OCI-LY1 (cell line): ENCODE data around the gene DHX58.
"Not testable (repeated sequence)": the region's sequence is repeated elsewhere in the genome, so short reads cannot be mapped to it uniquely, and the experiment has no call there.

Experiments used
- H2AFZ ChIP-seq: fragments of 200-600 bp; sonication (generic), shearing (Covaris generic); 2 replicates; pipeline ENCODE4 v1.6.0; 2014; ENCODE audit warnings: antibody characterized with exemption, mild to moderate bottlenecking, low read length
- H3F3A ChIP-seq: fragments of 200-600 bp; sonication (generic), shearing (Covaris generic); 2 replicates; pipeline ENCODE4 v1.6.0; 2014; ENCODE audit warnings: mild to moderate bottlenecking, antibody characterized with exemption, low read length, moderate library complexity; ENCODE audit not compliant: insufficient read depth
- H3K27ac ChIP-seq: fragments of 200-600 bp; sonication (generic); 2 replicates; pipeline ENCODE4 v1.5.1; 2014; ENCODE audit warnings: low read length, mixed run types, mild to moderate bottlenecking, low read depth; ENCODE audit not compliant: poor library complexity, severe bottlenecking
- H3K27me3 ChIP-seq: fragments of 200-600 bp; sonication (generic); 2 replicates; pipeline ENCODE4 v1.6.0; 2014; ENCODE audit warnings: antibody characterized with exemption, mild to moderate bottlenecking, low read length, moderate library complexity; ENCODE audit not compliant: insufficient read depth
- H3K36me3 ChIP-seq: fragments of 200-600 bp; sonication (generic); 2 replicates; pipeline ENCODE4 v1.6.1; 2014; ENCODE audit warnings: mild to moderate bottlenecking, antibody characterized with exemption, low read length, moderate library complexity, mixed read lengths; ENCODE audit not compliant: insufficient read depth
- H3K4me1 ChIP-seq: fragments of 200-600 bp; sonication (generic); 2 replicates; pipeline ENCODE4 v1.5.1; 2014; ENCODE audit warnings: mild to moderate bottlenecking, low read length, moderate library complexity; ENCODE audit not compliant: insufficient read depth, severe bottlenecking
- H3K4me2 ChIP-seq: fragments of 200-600 bp; sonication (generic), shearing (Covaris generic); 2 replicates; pipeline ENCODE4 v1.6.1; 2014; ENCODE audit warnings: low read length
- H3K4me3 ChIP-seq: fragments of 200-600 bp; sonication (generic); 2 replicates; pipeline ENCODE4 v1.5.1; 2014; ENCODE audit warnings: low read length, low read depth, mild to moderate bottlenecking, mixed read lengths; ENCODE audit not compliant: poor library complexity, severe bottlenecking
- H3K79me2 ChIP-seq: fragments of 200-600 bp; shearing (Covaris generic); 2 replicates; pipeline ENCODE4 v1.6.1; 2016; ENCODE audit warnings: mixed run types, low read length, mixed read lengths; ENCODE audit not compliant: insufficient read depth
- H3K9ac ChIP-seq: fragments of 200-600 bp; sonication (generic), shearing (Covaris generic); 2 replicates; pipeline ENCODE4 v1.6.1; 2014; ENCODE audit warnings: mild to moderate bottlenecking, low read length, mixed read lengths
- H3K9me2 ChIP-seq: fragments of 200-600 bp; sonication (generic), shearing (Covaris generic); 2 replicates; pipeline ENCODE4 v1.6.1; 2014; ENCODE audit warnings: low read depth, mild to moderate bottlenecking, low read length, mixed read lengths
- H3K9me3 ChIP-seq: fragments of 200-600 bp; shearing (Covaris generic); 2 replicates; pipeline ENCODE4 v1.6.1; 2014; ENCODE audit warnings: low read length, mixed read lengths
- H4K20me1 ChIP-seq: fragments of 200-600 bp; sonication (generic), shearing (Covaris generic); 2 replicates; pipeline ENCODE4 v1.6.0; 2016; ENCODE audit warnings: mild to moderate bottlenecking, low read length; ENCODE audit not compliant: insufficient read depth
- EZH2 ChIP-seq: fragments of 200-600 bp; sonication (generic), shearing (Covaris generic); IDR thresholded peaks from 2 replicates; pipeline ENCODE4 v1.8.0; 2017; ENCODE audit warnings: borderline replicate concordance, mixed run types, mild to moderate bottlenecking, antibody characterized with exemption, low read length, moderate library complexity, mixed read lengths
- TF ChIP-seq, protein P1 (sequence below): fragments of 200-600 bp; sonication (generic), shearing (Covaris generic); IDR thresholded peaks from 2 replicates; pipeline ENCODE4 v1.5.1; 2017; ENCODE audit warnings: mild to moderate bottlenecking, antibody characterized with exemption, low read length, moderate library complexity, mixed read lengths

The DHX58 gene

DNA sequence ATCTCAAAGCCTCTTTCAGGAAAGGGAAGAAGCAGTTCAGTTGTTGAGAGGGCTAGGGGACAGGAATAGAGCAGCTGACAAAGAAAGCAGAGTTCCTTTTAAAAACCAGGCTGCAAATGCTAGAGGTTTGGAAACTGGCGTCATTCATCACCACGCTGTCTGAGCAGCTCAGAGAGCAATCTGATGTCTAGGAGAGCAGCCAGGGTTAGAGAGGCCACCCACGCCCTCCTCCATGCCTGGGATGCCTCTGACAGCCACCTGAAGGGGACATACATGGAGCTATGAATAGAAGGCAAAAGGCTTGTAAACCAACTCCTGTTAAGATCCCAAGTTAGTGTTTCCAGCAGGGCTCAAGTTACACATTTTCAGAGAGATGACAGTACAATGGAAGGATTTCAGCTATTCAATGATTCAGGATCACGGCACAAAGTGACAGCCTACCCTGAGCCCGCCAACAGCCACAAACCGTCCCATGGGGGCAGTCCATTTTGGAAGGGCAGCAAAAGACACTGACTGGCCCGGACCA lies 29.9 kb upstream of the DHX58 start:
- Histone ChIP-seq H2AFZ (no peak overlapping the region), H3F3A (no peaks in the 10 kb centered on the region), H3K9ac (no peak overlapping the region), H3K4me1 (peaks cover 25% of the 10 kb centered on the region), H4K20me1 (no peaks in the 10 kb centered on the region), H3K9me2 (no peaks in the 10 kb centered on the region), H3K4me3 (no peak overlapping the region), H3K36me3 (peaks cover 35% of the 10 kb centered on the region), H3K9me3 (no peaks in the 10 kb centered on the region), H3K27ac (no peak overlapping the region), H3K4me2 (no peak overlapping the region), H3K27me3 (no peaks in the 10 kb centered on the region), H3K79me2 (peaks cover 16% of the 10 kb centered on the region)
- TF ChIP-seq, protein P1, sequence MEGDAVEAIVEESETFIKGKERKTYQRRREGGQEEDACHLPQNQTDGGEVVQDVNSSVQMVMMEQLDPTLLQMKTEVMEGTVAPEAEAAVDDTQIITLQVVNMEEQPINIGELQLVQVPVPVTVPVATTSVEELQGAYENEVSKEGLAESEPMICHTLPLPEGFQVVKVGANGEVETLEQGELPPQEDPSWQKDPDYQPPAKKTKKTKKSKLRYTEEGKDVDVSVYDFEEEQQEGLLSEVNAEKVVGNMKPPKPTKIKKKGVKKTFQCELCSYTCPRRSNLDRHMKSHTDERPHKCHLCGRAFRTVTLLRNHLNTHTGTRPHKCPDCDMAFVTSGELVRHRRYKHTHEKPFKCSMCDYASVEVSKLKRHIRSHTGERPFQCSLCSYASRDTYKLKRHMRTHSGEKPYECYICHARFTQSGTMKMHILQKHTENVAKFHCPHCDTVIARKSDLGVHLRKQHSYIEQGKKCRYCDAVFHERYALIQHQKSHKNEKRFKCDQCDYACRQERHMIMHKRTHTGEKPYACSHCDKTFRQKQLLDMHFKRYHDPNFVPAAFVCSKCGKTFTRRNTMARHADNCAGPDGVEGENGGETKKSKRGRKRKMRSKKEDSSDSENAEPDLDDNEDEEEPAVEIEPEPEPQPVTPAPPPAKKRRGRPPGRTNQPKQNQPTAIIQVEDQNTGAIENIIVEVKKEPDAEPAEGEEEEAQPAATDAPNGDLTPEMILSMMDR: no peak
- no peak for TF ChIP-seq EZH2

DNA sequence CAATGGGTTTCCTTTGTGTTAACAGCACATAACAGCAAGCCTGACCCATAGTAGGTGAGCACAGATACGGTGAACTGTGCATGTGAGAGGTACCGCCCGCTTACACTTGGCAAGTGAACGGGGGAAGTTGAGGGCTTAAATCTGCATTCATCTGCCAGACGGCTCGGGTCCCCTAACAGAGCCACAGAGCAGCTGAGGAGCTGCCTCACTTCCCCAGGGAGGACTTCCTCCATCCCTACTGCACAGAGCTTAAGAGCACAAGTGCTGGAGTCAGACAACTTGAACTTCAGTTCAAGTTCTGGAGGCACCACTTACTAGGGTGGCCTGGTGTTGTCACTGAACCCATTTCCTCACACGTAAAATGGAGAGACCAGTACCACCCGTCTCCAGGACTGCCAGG lies 28.9 kb upstream of the DHX58 start:
- Histone ChIP-seq H3K9me3 (no peaks in the 10 kb centered on the region), H3K9me2 (no peaks in the 10 kb centered on the region), H3K27ac (no peak overlapping the region), H3F3A (no peaks in the 10 kb centered on the region), H3K4me3 (no peak overlapping the region), H3K4me1 (peaks cover 35% of the 10 kb centered on the region), H3K27me3 (no peaks in the 10 kb centered on the region), H3K4me2 (no peak overlapping the region), H2AFZ (no peak overlapping the region), H4K20me1 (no peaks in the 10 kb centered on the region), H3K9ac (no peak overlapping the region), H3K36me3 (peaks cover 33% of the 10 kb centered on the region), H3K79me2 (peaks cover 19% of the 10 kb centered on the region)
- TF ChIP-seq, protein P1: no peak
- TF ChIP-seq EZH2: no peak

DNA sequence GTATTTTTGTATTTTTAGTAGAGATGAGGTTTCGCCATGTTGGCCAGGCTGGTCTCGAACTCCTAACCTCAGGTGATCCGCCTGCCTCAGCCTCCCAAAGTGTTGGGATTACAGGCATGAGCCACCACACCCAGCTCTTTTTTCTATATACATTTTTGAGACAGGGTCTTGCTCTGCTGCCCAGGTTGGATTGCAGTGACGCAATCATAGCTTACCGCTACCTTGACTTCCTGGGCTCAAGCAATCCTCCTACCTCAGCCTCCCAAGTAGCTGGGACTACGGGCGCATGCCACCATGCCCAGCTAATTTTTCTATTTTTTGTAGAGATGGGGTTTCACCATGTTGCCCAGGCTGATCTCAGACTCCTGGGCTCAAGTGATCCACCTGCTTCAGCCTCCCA lies 28.2 kb upstream of the DHX58 start:
- H3K36me3 ChIP-seq: peaks cover 28% of the 10 kb centered on the region
- H4K20me1 ChIP-seq, H3K9ac ChIP-seq, H3F3A ChIP-seq, H3K4me2 ChIP-seq, H3K9me2 ChIP-seq, H3K27ac ChIP-seq, H3K9me3 ChIP-seq, H2AFZ ChIP-seq, H3K4me3 ChIP-seq, H3K27me3 ChIP-seq: not testable (repeated sequence)
- peaks cover 42% of the 10 kb centered on the region for H3K4me1 ChIP-seq
- peaks cover 19% of the 10 kb centered on the region for H3K79me2 ChIP-seq

DNA sequence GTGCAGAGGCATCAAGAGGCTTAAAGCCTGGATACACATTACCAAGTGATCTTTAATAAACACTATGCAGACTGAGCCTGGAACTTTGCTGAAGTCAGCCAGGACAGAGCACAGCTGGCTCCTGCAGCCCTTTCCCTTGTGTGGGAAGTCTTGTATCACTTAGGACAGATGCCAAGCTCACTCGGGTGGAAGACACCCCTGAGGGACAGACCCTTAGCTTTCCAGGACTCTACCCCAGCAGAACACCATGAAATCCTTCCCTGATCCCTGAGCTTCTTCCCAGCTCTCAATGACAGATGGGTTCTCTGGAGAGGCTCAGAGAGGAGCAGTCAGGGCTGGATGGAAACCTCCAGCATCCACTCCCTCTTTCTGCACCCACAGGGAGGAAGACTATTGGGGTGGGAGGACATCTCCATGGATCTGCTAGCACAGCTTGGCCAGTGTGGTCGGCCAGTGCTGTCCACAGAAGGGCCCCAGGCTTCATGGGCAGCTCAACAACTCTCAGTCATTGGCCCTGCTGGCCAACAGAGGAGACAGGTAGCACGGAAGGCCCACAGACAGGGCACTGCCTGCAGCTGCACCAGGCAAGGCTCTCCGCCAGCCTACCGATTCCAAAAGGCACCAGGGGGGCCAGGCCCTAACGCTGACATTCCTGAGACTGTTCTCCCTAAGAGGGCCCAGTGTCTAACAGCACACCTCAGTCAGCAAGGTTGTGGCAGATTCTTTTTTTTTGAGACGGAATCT lies 26.4 kb upstream of the DHX58 start:
- H3K4me3 ChIP-seq: no peak overlapping the region
- H3K4me2 ChIP-seq: no peak overlapping the region
- TF ChIP-seq EZH2: no peak
- TF ChIP-seq, protein P1: no peak
- H3K79me2 ChIP-seq: peaks cover 13% of the 10 kb centered on the region
- H3K9me2 ChIP-seq: no peaks in the 10 kb centered on the region
- no peak overlapping the region for H2AFZ ChIP-seq
- H3F3A ChIP-seq: peaks cover 8% of the 10 kb centered on the region; the same call in 1 of the 2 replicates
- H3K27me3 ChIP-seq: no peaks in the 10 kb centered on the region
- no peak overlapping the region for H3K9ac ChIP-seq
- peaks cover 21% of the 10 kb centered on the region; the same call in 1 of the 2 replicates for H3K36me3 ChIP-seq
- peaks cover 60% of the 10 kb centered on the region for H3K4me1 ChIP-seq
- H3K9me3 ChIP-seq: no peaks in the 10 kb centered on the region
- no peaks in the 10 kb centered on the region for H4K20me1 ChIP-seq
- no peak overlapping the region for H3K27ac ChIP-seq
